Activated CD4-positive, CD25-positive, alpha-beta regulatory T cell treated with anti-CD3 and anti-CD28 coated beads, Interleukin-2, amount 50 U/mL, for 72 hours (primary cell): ENCODE results near the gene ANO10.

Source experiments
- DNase-seq: peaks from one replicate; pipeline ENCODE4 v3.0.0; 2021

ANO10 gene

DNA sequence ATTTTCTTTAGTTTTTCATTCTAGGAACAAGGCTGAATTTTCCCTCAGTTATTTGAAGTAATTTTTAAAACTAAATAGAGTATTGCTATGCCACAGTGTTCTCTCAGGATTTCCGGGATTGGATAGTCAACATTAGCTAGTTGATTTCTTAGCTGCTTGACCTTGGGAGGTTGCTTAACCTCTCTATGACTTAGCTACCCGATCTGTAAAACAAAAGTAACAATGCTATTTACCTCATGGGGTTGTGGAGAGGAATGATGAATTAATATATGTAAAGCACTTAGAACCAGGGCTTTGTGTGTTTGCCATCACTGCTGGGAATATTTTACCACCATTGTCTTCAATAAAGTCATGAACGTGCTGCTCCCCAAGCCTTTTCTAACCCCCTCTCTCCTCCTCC, 278.0 kb downstream of the ANO10 start:
- no peak for DNase-seq

DNA sequence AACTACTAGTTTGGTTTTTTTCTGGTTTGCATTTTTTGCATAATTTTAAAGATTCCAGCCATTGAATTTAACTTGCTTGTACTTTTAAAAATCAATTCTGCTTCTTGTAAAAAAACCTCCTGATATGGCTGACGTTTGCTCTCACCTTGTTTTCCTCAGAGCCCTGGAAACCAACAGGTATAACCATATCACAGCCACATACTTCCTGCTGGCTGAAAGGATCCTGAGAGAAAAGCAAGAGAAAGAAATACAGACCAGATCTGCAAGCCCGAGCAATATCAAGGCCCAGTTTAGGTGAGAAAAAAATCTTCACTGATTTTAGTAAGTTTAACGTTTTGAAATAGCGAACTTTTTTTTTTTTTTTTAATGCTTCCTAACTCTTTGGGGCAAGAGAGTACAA, 278.6 kb downstream of the ANO10 start:
- DNase-seq: no peak

DNA sequence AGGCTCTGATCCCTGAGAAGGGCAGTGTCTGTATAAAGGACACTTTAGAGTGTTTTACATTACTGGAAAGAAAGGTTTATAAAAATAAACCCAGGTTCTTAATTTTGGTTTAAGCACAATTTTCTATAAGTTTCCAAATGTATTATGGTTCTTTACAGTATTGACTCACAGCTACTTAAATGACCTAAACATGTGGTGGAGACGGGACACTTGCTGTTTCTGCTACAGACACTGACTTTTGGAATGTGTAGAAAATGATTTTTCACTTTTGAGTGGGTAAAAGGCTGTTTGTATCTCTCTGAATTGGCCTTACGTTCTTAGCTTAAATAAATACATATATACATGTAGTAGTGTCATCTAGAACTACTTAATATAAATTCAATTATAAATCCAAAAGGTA, 280.0 kb downstream of the ANO10 start:
- DNase-seq: no peak

DNA sequence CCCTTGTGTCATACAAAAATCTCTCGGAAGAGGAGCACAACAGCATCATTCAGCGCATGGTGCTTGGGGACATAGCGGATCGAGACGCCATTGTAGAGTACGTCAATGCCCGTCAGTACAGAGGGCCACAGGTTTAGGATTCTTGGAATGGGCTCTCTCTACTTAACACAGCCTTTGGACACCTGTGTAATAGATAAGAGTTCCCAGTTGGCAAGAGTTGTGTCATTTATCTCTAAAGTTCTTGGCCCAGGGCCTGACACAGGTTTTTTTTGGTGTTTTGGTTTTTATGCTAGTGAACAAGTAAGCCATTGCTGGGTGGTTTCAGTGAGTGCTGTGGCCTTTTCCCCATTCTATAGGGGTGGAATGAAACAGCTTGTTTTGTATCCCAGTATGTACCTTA, 281.4 kb downstream of the ANO10 start:
- DNase-seq: no peak

DNA sequence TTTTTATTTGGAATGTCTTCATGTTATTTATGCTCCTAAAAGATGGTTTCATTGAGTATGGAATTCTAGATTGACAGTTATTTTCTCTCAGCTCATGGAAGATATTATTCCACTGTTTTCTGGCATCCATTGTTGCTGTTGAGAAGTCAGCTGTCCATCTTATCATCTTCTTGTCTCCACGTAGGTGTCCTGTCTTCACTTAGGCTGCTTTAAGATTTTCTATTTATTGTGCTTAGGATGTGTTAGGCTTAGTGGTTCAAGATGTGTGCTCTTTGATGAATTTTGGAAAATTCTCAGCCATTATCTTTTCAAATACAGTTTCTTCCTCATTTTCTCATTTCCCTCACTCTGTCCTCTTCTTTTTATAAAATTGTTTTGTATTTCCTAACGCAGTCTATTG, 283.5 kb downstream of the ANO10 start:
- DNase-seq: no peak

DNA sequence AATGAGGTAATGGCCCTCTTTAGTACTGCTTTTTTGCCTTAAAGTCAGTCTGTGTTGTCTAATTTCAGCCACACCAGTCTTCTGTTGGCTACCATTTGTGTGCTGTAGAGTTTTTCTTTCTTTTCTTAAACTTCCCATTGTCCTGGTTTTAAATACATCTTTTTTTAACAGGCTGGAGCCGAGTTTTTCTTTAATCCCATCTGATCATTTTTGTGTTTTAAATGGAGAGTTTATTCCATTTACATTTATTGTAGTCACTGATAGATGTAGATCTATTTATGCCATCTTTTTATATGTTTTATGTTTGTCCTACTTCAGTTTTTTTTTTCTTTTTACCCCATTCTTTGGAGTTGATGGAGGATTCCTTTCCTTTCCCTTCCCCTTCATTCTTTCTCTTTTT, 286.0 kb downstream of the ANO10 start:
- DNase-seq: no peak

DNA sequence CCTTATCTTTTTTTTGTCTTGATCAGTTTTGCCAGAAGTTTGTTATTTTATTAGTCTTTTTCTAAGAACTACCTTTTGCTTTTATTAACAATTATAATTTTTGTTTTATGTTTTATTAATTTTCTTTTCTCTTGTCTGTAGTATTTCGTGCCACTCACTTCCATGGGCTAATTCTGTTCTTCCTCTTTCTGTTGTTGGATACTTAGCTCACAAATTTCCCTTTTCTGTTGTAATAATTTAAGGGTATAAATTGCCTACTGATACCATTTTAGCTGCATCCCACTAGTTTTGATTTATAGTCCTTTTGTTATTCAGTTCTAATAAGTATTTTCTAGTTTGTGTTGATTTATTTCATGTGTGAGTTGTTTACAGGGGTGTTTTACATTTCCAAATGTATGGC, 286.8 kb downstream of the ANO10 start:
- DNase-seq: no peak

DNA sequence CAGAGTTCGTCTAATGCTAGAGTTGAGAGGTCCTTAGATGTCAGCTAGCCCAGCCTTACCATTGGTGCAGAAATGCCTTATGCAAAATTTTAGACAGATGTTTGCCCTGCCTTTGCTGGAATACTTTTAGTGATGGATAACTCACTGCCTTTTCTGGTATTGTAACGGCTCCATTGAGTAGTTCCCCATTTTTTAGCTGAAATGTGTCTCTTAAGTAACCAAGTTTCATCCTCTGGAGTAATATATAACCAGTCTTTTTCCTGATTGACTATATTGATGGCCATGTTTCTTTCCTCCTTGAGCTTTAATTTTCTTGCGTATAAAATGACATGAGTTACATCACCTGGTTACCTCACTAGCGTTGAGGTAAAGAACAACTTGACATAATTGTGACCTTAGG, 290.4 kb downstream of the ANO10 start:
- no peak for DNase-seq

DNA sequence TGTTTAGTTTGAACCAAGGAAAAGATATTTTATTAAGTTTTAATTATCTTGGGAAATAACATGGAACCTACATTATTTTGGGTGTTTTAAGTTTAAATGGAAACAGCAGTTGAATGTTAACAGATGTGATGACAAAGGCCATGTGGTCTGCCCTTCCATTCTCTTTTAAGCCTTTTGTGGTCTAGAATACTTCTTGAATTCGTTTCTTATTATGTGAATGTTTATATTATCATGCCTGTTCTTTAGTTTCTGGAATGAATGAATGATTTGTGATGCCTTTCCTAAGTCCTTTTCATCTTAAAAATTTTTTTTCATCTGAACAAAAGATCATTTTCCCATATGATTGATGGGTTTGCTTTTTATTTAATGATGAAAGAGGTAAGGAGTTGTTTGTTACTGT, 290.8 kb downstream of the ANO10 start:
- DNase-seq: no peak

DNA sequence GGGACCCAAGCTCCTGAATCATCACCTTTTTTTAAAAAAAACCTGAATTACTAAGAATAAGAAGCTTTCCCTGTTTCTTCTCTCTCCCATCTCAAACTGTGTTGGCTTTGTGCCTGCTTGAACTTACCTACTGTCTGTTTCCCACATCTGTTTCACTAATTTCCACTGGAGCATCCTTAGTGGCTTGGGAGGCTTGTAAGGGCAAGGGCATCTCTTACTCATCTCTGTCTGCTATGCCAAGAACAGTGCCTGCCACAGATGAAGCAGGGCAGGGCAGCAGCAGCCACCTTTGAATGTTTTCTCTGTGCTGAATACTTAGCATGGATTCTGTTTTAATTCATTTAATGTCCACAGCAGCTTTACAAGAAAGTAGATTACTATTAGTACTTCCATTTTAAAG, 293.2 kb downstream of the ANO10 start:
- no peak for DNase-seq

DNA sequence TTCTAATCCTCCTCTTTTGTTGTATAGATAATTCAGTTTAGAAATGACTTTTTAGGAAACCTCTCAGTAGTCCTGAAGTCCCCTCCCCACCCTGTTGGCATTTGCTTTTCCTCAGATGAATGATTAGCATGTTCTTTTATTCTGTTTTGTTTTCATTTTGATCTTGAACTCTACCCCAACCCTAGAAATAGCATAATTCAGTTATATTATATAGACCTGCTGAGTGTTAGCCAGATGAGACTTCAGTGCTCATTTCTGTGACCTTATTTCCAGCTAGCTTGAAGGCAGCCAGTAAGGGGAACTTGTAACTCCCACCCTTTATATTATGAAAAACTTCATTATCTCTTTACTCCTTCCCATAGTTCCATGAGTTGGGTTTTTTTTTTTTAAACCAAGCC, 294.2 kb downstream of the ANO10 start:
- DNase-seq: no peak

DNA sequence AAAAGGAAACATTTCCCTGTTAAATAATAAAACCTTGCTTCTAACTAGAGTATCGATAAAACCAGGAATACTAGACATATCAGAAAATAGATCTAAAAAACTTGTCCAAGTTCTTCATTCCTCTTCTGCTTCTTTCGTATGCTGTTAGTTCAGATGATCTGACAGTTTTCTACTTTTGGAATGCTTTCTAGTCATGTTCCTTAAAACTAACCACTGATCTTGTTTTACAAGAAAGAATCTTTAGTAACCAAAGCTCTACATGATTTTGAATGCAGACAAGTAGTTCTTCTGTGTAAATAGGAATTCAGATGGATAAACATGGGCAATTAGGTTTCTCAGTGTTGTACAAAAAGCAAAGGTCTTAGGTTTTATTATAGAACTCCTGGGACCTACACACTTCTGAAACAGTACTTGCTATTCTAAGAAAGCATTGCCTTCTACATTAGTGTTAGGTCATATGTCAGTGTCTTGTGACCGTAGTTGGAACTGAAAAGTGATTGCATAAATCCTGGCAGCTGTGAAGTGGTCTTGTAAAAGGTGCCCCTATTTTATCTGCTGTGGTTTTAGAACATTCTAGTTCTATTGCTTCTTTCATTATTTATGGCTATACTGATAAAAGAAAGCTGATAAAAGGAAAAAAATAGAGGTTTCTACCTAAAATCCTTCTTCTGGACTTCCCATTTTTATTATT, 294.8 kb downstream of the ANO10 start:
- no peak for DNase-seq

DNA sequence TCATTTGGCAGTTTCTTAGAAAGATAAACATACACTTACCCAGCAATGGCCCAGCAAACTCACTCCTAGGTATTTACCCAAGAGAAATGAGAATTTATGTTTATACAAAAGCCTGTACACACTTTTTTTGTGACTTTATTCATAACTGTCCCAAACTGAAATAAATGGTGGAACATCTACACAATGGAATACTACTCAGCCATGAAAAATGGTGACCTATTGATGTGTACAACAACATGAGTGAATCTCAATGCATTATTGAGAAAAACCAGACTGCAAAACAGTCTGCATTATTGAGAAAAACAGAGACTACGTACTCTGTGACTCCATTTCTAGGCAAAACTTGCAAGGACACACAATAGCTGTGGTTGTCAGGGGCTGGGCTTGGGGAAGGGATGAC, 298.3 kb downstream of the ANO10 start:
- no peak for DNase-seq

DNA sequence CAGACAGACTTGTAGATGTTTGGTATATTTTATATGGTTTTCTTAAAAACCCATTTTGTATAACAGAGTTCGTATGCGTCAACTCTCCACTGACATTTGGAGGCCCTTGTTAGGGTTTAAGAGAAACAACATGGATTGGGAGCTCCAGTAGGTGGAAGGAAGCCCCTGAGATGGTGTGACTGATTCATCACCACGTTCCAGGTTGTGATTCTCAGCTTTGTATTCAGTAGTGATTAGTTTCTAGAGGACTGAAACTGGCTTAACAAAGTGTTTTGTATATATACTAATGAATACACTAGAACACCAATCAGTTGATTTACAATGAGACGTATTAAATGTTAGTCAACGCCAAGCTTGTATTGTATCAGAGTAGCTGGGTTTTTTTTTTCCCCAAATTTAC, 301.5 kb downstream of the ANO10 start:
- no peak for DNase-seq

DNA sequence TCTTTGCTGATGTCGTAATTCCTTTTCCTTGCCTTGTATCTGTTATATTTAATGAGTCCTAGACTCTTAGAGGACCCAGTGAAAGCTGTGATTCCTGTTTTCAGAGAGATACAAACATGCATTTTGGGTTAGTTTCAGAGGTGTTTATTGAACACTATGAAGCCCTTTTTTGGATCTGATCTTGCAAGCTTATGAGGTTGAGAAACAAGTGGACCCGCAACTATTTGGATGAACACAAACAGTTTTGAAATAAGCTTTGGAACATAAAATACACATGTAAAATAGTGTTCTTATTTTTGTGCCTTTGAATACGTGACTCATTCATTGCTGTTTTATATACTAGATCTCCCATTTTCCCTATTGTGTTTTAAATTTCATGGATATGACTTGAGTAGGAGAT, 302.0 kb downstream of the ANO10 start:
- no peak for DNase-seq

DNA sequence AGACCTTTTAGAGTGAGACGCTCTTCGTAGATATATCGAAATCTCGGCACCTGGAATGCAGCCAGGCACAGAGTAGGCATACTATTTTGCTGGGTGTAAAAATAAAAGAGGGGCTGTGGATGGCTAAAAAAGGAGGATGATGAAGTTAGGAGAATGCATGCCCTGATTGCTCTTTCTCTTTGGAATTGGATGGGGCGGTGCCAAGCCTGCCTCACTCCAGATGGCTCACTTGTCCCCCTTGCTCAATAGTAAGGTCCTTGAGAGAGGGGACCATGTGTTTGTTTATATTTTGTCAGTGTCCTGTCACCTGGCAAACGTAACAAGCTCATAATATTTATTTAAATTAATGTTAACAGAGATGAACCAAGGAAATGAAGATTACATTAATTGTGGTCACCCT, 302.4 kb downstream of the ANO10 start:
- no peak for DNase-seq

DNA sequence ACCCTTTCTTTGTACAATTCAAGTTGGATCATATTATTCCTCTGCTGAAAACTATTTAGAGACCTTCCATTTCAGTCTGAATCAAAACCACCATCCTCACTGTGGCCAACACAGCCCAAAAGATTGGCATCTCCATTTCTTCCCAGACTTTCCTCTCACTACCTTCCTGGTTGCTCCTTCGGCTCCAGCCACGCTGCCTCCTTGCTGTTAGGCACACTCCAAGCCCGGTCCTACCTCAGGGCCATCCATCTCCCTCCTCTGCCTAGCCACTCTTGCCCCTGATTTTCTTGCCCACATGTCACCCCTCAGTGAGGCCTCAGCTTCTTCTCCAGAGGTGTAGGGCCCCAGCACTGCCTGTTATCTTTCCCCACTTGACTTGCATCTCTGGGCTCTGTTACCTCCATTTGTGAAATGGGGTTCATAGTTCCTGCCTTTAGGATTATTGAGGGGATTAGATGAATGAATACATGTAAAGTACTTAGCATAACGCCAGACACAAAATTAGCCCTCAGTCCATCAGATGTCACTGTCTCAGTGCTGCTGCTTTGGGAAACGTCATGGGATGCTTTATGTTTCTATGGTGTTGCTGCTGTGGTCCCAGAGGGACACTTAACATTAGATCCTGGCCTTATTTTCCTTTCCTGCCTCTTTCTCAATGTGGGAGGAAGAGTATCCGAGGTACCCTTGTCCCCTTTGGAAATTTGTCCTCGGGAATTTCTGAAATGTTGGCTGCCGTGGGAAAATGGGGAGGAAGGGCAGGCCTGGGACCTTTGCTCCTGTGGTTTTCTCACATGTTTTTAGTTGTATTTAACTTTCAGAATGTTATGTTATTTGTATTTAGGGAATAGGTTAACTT, 304.1 kb downstream of the ANO10 start:
- no peak for DNase-seq

DNA sequence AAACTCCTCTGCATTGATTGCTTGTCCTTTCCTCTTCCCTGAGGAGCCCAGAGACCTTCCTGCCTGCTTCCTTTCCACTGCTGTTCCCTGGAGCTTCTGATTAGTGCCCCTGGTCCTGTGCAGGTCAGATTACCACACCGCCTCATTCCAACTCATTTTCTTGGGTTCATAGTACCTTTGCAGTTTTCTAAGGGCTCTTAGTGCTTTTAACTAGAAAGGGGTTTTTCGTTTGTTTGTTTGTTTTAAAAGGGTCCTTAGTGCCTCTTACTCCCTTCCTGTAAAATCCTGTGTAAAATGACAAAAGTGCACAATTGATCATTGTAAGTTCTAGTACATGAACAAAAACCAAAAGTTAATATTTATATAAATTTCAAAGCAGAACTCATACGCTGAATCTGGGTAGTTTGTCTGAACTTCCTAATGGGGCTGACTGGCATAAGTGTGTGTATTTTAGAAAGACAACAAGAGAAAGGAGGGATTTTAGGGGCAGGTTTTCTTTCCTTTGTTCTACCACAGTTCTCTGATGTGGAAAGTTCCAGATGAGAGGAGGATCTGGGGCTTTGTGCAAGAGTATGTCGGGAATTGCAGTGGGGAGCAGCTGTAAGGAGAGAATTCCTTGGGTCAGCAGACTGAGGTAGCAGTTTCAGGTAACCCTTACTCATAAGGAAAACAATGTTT, 304.9 kb downstream of the ANO10 start:
- DNase-seq: no peak
